GM18870 (cell line): ENCODE measurements around the gene RCSD1.

Experiments
- ATAC-seq: cut with Tn5 transposase; IDR thresholded peaks from one replicate; pipeline ENCODE4 v1.9.1; 2021; ENCODE audit warnings: moderate library complexity; ENCODE audit not compliant: unreplicated experiment

RCSD1 gene

GRCh38 chr1:167617153-167618147 lies 12.6 kb upstream of the RCSD1 start:
- ATAC-seq: no peak

GRCh38 chr1:167618366-167618765 lies 11.7 kb upstream of the RCSD1 start:
- no peak for ATAC-seq

GRCh38 chr1:167618789-167619188 lies 11.2 kb upstream of the RCSD1 start:
- ATAC-seq: no peak

GRCh38 chr1:167620002-167620401 lies 10.0 kb upstream of the RCSD1 start:
- ATAC-seq: no peak

GRCh38 chr1:167621780-167622313 lies 8.2 kb upstream of the RCSD1 start:
- no peak for ATAC-seq

GRCh38 chr1:167623951-167624350 lies 6.1 kb upstream of the RCSD1 start:
- ATAC-seq: no peak

GRCh38 chr1:167625040-167625823 lies 4.8 kb upstream of the RCSD1 start:
- ATAC-seq: no peak

GRCh38 chr1:167627615-167627864 lies 2.5 kb upstream of the RCSD1 start:
- no peak for ATAC-seq

- peak; percentile 59 for ATAC-seq
Observed at GRCh38 chr1:167627865-167628641, 2.0 kb upstream of the RCSD1 start.

GRCh38 chr1:167628741-167629515 lies 1.1 kb upstream of the RCSD1 start:
- ATAC-seq: no peak

GRCh38 chr1:167630568-167631385 lies 745 bp downstream of the RCSD1 start:
- ATAC-seq: peak; percentile 30

- no peak for ATAC-seq
Observed at GRCh38 chr1:167631386-167631935, 1.4 kb downstream of the RCSD1 start.

- no peak for ATAC-seq
Observed at GRCh38 chr1:167631936-167632614, 2.0 kb downstream of the RCSD1 start.

GRCh38 chr1:167633258-167633944 lies 3.4 kb downstream of the RCSD1 start:
- no peak for ATAC-seq

GRCh38 chr1:167634435-167634834 lies 4.4 kb downstream of the RCSD1 start:
- no peak for ATAC-seq

GRCh38 chr1:167635156-167635648 lies 5.2 kb downstream of the RCSD1 start:
- ATAC-seq: no peak

- no peak for ATAC-seq
Observed at GRCh38 chr1:167635941-167636340, 5.9 kb downstream of the RCSD1 start.

- ATAC-seq: no peak
Observed at GRCh38 chr1:167638064-167638463, 8.0 kb downstream of the RCSD1 start.
